Neural progenitor cell (in vitro differentiated cells): ENCODE data around the gene MIEF1. TPM values are rescaled to one million over a fixed set of nuclear protein-coding genes. Genes with fewer than 3 reads are reported as not detected.

ENCODE experiments used
- DNase-seq: peaks from one replicate; pipeline ENCODE4 v3.0.0-alpha.2; 2016; ENCODE audit warnings: low spot score
- H2AFZ ChIP-seq: fragments of 200-600 bp; sonication (generic); replicated peaks from 2 replicates; pipeline ENCODE4 v1.6.1; 2016; ENCODE audit warnings: antibody characterized with exemption
- H3F3A ChIP-seq: fragments of 200-600 bp; sonication (generic); 2 replicates; pipeline ENCODE4 v1.6.1; 2016; ENCODE audit warnings: antibody characterized with exemption, low read depth
- H3K27ac ChIP-seq: fragments of 200-600 bp; sonication (generic); 2 replicates; pipeline ENCODE4 v1.5.1; 2016; ENCODE audit warnings: mild to moderate bottlenecking
- H3K27me3 ChIP-seq: fragments of 200-600 bp; sonication (generic); 2 replicates; pipeline ENCODE4 v1.6.1; 2016; ENCODE audit warnings: mild to moderate bottlenecking, moderate library complexity
- H3K36me3 ChIP-seq: fragments of 200-600 bp; sonication (generic); 2 replicates; pipeline ENCODE4 v1.5.1; 2016
- H3K4me1 ChIP-seq: fragments of 200-600 bp; sonication (generic); 2 replicates; pipeline ENCODE4 v1.6.1; 2016; ENCODE audit warnings: mixed run types
- H3K4me2 ChIP-seq: fragments of 200-600 bp; sonication (generic); 2 replicates; pipeline ENCODE4 v1.6.1; 2016
- H3K4me3 ChIP-seq: fragments of 200-600 bp; sonication (generic); 2 replicates; pipeline ENCODE4 v1.5.1; 2016
- H3K79me2 ChIP-seq: fragments of 200-600 bp; sonication (generic); 2 replicates; pipeline ENCODE4 v1.6.1; 2016; ENCODE audit warnings: low read depth
- H3K9ac ChIP-seq: fragments of 200-600 bp; sonication (generic); 2 replicates; pipeline ENCODE4 v1.6.1; 2016
- H3K9me3 ChIP-seq: fragments of 200-600 bp; sonication (generic); 2 replicates; pipeline ENCODE4 v1.5.1; 2016; ENCODE audit warnings: low read depth
- H4K20me1 ChIP-seq: fragments of 200-600 bp; sonication (generic); 2 replicates; pipeline ENCODE4 v1.6.1; 2016; ENCODE audit warnings: low read depth
- H3K27ac Mint-ChIP-seq: 3 replicates; pipeline ENCODE4 v1.8.0; 2021; ENCODE audit warnings: mixed read lengths
- H3K27me3 Mint-ChIP-seq: 2 replicates; pipeline ENCODE4 v1.8.0; 2022; ENCODE audit warnings: low read depth, mild to moderate bottlenecking, inconsistent platforms, moderate library complexity, mixed read lengths; ENCODE audit not compliant: insufficient read depth
- H3K36me3 Mint-ChIP-seq: 3 replicates; pipeline ENCODE4 v1.8.0; 2021; ENCODE audit warnings: mixed read lengths
- H3K4me1 Mint-ChIP-seq: 3 replicates; pipeline ENCODE4 v1.8.0; 2021; ENCODE audit warnings: mixed read lengths
- H3K4me3 Mint-ChIP-seq: 3 replicates; pipeline ENCODE4 v1.8.0; 2021; ENCODE audit warnings: mild to moderate bottlenecking, moderate library complexity, mixed read lengths
- H3K9me3 Mint-ChIP-seq: 3 replicates; pipeline ENCODE4 v1.8.0; 2020; ENCODE audit warnings: mixed read lengths
- EZH2 ChIP-seq: fragments of 200-600 bp; sonication (generic); IDR thresholded peaks from 2 replicates; pipeline ENCODE4 v1.6.1; 2017; ENCODE audit warnings: antibody characterized with exemption, mild to moderate bottlenecking, moderate library complexity
- EZH2phosphoT487 ChIP-seq: fragments of 200-600 bp; sonication (generic); IDR thresholded peaks from 2 replicates; pipeline ENCODE4 v1.6.1; 2017; ENCODE audit warnings: antibody characterized with exemption
- total RNA-seq: library from RNA; depleted of rRNA; stranded (reverse); fragments of >200 nt; gene quantifications from 2 replicates; pipeline ENCODE4 v1.2.3, GENCODE V29; 2015; ENCODE audit warnings: low replicate concordance
- TF ChIP-seq, protein P1 (sequence below): fragments of 200-600 bp; sonication (generic); IDR thresholded peaks from 2 replicates; pipeline ENCODE4 v1.5.1; 2017; ENCODE audit warnings: antibody characterized with exemption, mild to moderate bottlenecking

Gene MIEF1
- total RNA-seq, 1 donor from 2014 or later: 22.0 TPM

DNA sequence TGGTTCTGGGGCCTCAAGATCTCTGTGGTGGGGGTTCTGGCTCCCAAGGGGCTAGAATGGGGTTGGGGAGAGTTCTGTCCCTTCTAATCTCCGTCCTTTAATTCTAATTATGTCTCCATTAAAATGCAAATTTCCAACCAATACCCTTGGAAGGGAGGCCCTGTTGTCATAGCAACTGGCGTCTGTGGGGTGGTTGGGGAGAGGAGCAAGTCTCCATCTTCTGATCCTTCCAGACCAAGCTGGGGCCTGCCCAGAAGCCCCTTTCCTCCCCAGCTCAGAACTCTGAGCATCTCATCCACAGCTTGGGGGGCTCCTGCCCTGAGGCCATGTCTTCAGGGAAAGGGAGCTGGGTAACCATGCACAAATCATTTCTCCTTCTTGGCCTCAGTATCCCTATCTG, 35.9 kb downstream of the MIEF1 start:
- H3K9me3 ChIP-seq: no peaks in the 10 kb centered on the region
- peaks cover 13% of the 10 kb centered on the region for H3K4me1 ChIP-seq
- H3K27ac ChIP-seq: no peak overlapping the region
- no peak for TF ChIP-seq EZH2phosphoT487
- no peak for TF ChIP-seq EZH2
- TF ChIP-seq, protein P1, sequence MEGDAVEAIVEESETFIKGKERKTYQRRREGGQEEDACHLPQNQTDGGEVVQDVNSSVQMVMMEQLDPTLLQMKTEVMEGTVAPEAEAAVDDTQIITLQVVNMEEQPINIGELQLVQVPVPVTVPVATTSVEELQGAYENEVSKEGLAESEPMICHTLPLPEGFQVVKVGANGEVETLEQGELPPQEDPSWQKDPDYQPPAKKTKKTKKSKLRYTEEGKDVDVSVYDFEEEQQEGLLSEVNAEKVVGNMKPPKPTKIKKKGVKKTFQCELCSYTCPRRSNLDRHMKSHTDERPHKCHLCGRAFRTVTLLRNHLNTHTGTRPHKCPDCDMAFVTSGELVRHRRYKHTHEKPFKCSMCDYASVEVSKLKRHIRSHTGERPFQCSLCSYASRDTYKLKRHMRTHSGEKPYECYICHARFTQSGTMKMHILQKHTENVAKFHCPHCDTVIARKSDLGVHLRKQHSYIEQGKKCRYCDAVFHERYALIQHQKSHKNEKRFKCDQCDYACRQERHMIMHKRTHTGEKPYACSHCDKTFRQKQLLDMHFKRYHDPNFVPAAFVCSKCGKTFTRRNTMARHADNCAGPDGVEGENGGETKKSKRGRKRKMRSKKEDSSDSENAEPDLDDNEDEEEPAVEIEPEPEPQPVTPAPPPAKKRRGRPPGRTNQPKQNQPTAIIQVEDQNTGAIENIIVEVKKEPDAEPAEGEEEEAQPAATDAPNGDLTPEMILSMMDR: no peak
- Mint-ChIP-seq H3K36me3 (no peaks in the 10 kb centered on the region), H3K9me3 (no peaks in the 10 kb centered on the region), H3K4me1 (peaks cover 9% of the 10 kb centered on the region), H3K4me3 (no peak overlapping the region), H3K27ac (no peak overlapping the region), H3K27me3 (peaks cover 5% of the 10 kb centered on the region)
- no peak overlapping the region for H2AFZ ChIP-seq
- peaks cover 16% of the 10 kb centered on the region for H3F3A ChIP-seq
- H3K4me3 ChIP-seq: no peak overlapping the region
- H3K9ac ChIP-seq: no peak overlapping the region
- DNase-seq: no peak
- H4K20me1 ChIP-seq: no peaks in the 10 kb centered on the region
- H3K4me2 ChIP-seq: no peak overlapping the region
- peaks cover 9% of the 10 kb centered on the region for H3K27me3 ChIP-seq
- no peaks in the 10 kb centered on the region for H3K79me2 ChIP-seq
- no peaks in the 10 kb centered on the region for H3K36me3 ChIP-seq

DNA sequence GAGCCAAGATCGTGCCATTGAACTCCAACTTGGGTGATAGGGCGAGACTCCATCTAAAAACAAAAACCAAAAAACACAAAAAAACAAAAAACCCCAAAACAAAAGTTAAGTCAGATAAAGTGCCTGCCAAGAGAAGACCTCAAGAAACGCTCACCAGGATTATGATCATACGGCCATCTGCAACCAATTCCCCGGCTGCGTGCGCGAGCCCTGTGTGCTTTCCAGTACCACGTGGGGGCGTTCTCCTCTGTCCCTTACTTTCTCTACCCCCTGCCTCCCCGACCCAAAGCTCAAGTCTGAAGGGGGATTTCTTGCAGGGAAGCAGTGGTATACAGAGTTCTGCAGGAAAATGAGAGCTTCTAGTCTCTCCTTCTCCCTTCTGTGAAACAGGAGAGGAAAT, 41.0 kb downstream of the MIEF1 start:
- Histone ChIP-seq H3K79me2 (no peaks in the 10 kb centered on the region), H2AFZ (no peak overlapping the region), H3K9me3 (no peaks in the 10 kb centered on the region), H3K4me1 (no peaks in the 10 kb centered on the region), H3K36me3 (no peaks in the 10 kb centered on the region), H4K20me1 (peaks cover 30% of the 10 kb centered on the region), H3K9ac (no peak overlapping the region), H3K4me3 (no peak overlapping the region), H3F3A (peaks cover 3% of the 10 kb centered on the region), H3K27ac (no peak overlapping the region), H3K27me3 (peaks cover 58% of the 10 kb centered on the region), H3K4me2 (no peak overlapping the region)
- H3K27me3 Mint-ChIP-seq: peaks cover 31% of the 10 kb centered on the region
- H3K36me3 Mint-ChIP-seq: no peaks in the 10 kb centered on the region
- peaks cover 2% of the 10 kb centered on the region for H3K4me1 Mint-ChIP-seq
- peak overlapping the region; percentile 13 for H3K27ac Mint-ChIP-seq
- TF ChIP-seq EZH2: no peak
- TF ChIP-seq, protein P1: peak; percentile 76
- TF ChIP-seq EZH2phosphoT487: no peak
- H3K9me3 Mint-ChIP-seq: no peaks in the 10 kb centered on the region
- no peak overlapping the region for H3K4me3 Mint-ChIP-seq
- DNase-seq: peak; percentile 79

DNA sequence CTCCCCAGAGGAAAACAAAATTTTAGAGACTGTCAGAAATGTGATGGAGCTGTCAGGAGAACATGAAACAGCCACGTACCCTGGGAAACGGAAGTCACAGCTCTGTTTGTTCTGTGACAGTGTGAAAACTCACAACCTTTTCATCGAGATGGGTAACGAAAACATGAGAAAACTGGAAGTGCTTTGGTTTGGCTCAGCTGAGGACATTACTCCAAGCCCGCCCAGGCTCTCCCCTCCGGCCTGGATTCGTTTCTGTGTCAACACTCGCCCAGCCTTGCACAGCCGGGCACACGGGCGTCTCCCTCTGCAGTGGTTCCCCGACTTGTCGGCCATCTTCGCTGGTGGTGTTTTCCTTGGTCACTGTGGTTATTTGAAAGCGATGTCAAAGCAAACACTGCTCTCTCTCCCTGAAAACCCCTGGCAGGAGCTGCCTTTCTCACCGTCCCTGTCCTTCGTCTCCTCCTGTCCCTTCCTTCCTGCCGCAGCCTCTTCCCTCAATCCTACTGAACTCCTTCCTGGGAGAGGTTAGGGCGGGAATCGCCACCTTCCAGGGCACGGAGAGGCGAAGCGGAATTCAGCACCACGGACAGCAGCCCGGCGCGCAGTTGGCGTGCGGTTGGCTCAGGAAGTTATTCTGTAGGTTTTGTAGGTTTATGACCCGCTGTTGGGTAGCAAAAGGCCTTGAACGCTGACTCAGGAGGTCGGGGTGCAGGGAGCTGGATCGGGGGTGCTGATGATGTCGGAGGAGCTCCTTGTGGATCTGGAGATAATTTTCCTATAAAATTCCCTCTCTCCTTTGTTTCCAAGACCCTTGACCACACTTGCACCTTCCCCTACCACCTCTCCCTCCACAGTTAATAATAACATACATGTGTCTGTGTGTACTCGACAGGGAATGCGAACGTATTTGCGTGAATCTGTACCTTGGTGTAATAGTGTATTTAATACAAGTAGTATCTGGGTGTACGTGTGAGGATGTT, 43.6 kb downstream of the MIEF1 start:
- peak; percentile 88 for DNase-seq
- Histone ChIP-seq H3K4me1 (no peaks in the 10 kb centered on the region), H3F3A (peaks cover 3% of the 10 kb centered on the region), H3K27me3 (peaks cover 84% of the 10 kb centered on the region), H3K79me2 (no peaks in the 10 kb centered on the region), H3K4me3 (no peak overlapping the region), H3K9me3 (no peaks in the 10 kb centered on the region), H4K20me1 (peaks cover 30% of the 10 kb centered on the region), H3K36me3 (no peaks in the 10 kb centered on the region), H2AFZ (no peak overlapping the region), H3K9ac (no peak overlapping the region), H3K27ac (no peak overlapping the region), H3K4me2 (no peak overlapping the region)
- TF ChIP-seq EZH2phosphoT487: no peak
- TF ChIP-seq, protein P1: no peak
- peak; percentile 39 for TF ChIP-seq EZH2
- H3K27me3 Mint-ChIP-seq: peaks cover 29% of the 10 kb centered on the region
- H3K4me3 Mint-ChIP-seq: peak overlapping the region; percentile 69
- peaks cover 2% of the 10 kb centered on the region for H3K4me1 Mint-ChIP-seq
- H3K27ac Mint-ChIP-seq: no peak overlapping the region
- H3K36me3 Mint-ChIP-seq: no peaks in the 10 kb centered on the region
- no peaks in the 10 kb centered on the region for H3K9me3 Mint-ChIP-seq
